Activated CD4-positive, alpha-beta T cell treated with anti-CD3 and anti-CD28 coated beads, Interleukin-2, Interleukin-4, amounts not matched to agents 100 ng/mL and 50 ng/mL, durations not matched to agents 16 hours and 8 hours (primary cell): Measurements from ENCODE around the gene PRR33.
"Not testable (repeated sequence)": the region's sequence is repeated elsewhere in the genome, so short reads cannot be mapped to it uniquely, and the experiment has no call there.

Source experiments
- DNase-seq: peaks from one replicate; pipeline ENCODE4 v3.0.0-alpha.2; 2020; ENCODE audit warnings: low spot score

Gene PRR33

DNA sequence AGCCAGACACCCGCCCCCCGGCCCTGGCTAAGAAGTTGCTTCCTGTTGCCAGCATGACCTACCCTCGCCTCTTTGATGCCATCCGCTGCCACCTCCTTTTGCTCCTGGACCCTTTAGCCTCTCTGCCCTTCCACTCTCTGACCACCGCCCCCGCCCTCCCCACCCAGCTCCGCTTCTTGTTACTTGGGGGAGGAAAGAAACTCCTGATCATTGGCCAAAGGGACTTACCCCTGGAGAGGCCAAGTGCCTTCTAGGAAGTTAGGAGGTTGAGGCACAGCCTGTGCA, at the start of gene PRR33:
Gene PRR33 (minus strand): TSS at position 65 of the 285 bp plus-strand sequence. CDS start 1,311 bp downstream, outside the sequence.
- no peak for DNase-seq

GRCh38 chr11:1939788-1940187, 48.1 kb upstream of the PRR33 start:
- not testable (repeated sequence) for DNase-seq

- no peak for DNase-seq
These were observed 47.4 kb upstream of the PRR33 start for GRCh38 chr11:1939006-1939625.

- DNase-seq, result no peak
These were observed 46.8 kb upstream of the PRR33 start for GRCh38 chr11:1938343-1939005.

- no peak for DNase-seq
These were observed 46.1 kb upstream of the PRR33 start for GRCh38 chr11:1937616-1938342.

GRCh38 chr11:1936781-1937615, 45.3 kb upstream of the PRR33 start:
- DNase-seq, result no peak

DNA sequence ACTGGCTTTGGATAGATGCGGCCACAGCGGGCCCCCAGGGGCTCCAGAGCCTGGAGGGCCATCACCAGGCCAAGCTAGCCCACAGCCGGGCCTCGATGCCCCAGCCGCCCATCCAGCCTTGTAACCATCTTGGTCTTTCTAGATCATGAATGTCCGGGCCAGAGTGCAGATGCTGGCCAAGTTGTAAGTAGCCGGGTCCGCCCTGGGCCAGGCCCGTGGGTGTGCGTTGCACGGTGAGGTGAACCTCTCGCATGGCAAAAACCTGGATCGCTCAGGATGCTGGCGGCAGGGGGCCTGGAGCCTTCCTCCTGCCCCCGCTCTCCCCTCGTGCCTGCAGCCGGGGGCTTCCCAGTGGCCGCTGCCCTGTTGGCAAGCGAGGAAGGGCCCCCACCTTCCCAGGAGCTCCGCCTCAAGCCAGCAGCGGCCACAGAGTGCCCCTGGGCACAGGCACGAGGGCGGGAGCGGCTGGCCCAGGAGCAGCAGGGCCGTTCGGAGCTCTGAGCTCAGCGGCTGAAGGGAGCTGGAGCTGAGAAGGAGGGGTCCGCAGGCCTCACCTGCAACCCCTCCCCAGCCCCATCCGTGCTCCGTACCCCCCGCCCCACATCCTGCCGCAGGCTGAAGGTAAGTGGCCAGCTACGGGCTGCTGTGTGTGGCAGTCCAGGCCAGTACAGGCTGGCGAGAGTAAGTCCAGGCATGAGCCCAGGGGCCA, 44.5 kb upstream of the PRR33 start:
- DNase-seq, result no peak

DNA sequence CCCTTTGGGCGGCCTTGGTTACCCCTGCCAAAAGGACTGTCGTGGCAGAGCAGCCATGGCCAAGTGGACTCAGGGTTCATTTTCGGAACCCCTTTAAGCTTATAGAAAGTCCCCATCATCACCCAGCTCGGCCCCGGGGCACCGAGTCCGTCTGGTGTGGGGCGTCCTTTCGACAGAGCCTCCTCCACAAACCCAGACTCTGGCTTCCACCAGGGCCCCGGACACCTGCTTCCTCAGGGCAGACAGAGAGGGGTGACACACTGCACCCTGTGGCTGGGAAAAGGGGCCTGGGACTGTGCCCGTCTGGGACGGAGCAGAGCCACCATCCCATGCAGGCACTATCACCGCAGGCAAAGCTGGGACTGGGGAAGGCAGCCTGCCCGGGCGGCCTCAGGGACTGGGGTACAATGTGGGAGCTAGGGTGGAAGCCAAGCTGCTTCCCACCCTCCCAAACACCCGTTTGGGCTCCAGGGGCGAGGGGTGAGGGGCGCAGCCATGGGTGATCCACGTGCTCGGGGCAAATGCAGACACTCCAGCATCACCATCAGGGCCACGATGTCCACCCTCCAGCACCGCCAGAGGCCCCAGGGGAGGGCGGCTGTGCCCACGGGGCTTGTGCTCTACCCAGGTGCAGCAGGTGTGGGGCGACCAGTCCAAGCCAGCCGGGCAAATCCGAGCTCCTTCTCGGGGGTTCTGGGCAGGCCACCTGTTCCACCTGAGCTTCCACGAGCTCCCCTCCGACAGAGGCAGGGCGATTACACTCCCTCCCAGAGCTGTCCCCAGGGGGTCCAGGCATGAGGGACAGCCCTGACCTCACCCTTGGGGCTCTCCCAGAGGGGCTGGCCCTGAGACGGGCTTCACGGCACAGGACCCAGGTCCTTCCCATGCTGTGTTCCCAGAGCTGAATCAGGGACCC, 43.7 kb upstream of the PRR33 start:
- no peak for DNase-seq

DNA sequence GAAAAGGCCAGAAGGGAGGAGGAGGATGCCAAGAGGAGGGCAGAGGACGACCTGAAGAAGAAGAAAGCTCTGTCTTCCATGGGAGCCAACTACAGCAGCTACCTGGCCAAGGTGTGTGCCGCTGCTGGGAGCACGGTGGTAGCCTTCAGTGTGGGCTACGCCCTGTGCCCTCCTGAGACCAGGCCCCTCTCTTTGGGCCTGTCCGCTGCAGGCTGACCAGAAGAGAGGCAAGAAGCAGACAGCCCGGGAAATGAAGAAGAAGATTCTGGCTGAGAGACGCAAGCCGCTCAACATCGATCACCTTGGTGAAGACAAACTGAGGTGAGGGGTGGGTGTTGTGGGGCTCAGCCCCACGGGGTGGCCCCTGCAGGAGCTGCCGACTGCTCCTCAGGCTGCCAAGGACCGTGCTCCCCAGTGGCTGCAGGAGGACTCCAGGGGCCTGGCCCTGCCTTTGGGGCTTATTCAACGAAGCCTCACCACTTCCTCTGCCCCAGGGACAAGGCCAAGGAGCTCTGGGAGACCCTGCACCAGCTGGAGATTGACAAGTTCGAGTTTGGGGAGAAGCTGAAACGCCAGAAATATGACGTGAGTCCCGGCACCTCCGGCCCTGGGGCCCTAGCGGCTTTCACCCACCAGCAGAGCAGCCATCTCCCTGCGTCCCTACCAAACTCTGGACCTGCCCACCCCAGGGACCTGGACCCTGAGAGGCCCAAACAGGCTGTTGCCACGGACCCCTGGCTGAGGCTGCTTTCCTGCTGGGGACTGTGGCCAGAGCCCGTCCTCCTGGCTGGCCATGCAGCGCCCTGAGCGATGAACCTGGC, 42.9 kb upstream of the PRR33 start:
- DNase-seq, result no peak

GRCh38 chr11:1933416-1934334, 42.0 kb upstream of the PRR33 start:
- no peak for DNase-seq

GRCh38 chr11:1932681-1933080, 41.0 kb upstream of the PRR33 start:
- DNase-seq, result no peak

DNA sequence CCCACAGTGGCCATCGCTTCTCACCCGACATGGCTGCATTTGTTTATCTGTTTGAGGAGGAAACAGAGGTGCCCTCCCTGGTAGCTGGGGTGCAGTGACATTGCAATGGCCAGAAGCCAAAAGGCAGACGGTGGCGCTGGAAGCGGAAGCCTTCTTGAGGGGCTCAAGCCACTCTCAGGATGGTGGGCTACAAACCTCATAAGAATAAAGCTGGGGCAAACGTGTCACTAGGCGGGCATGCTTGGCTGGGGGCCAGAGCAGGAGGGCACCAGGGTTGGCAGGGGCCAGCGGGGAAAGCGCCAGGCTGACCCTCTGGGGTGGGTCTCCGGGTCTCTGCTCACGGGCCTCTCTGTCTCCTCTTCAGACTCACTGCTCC, 40.4 kb upstream of the PRR33 start:
- DNase-seq, result no peak

DNA sequence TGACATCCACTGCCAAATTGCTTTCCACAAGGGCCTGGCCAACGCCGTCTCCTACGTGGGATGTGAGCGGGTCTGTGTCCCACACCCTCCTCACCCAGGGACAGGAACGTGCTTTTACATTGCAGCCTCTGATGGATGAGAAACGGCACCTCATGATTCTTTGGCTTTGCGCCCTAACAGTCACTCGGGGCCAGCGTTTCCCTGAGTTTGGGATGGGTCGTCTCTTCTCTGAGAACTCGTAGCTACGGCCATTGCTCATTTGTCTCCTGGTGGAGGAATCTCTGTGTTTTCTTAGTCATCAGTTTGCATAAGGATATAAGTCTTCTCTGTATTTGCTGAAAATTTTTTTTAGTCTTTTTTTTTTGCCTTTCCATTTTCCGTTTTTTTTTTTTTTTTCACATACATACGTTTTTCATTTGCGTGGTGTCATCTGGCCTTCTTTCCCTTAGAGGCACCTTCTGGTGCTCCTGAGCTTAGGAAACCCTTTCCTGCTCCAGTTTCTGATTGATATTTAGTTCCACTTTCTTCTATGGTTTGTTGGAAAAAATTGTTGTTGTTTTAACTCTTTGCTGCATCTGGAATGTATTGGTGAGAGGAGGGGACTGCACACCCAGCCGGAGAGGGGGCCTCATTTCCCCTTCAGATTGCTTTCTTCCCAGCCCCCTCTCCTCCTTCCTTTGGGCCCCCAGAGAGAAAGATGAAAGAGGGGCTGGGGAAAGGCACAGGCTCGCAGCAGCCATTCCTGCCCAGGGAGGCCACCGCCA, 39.8 kb upstream of the PRR33 start:
- no peak for DNase-seq

DNA sequence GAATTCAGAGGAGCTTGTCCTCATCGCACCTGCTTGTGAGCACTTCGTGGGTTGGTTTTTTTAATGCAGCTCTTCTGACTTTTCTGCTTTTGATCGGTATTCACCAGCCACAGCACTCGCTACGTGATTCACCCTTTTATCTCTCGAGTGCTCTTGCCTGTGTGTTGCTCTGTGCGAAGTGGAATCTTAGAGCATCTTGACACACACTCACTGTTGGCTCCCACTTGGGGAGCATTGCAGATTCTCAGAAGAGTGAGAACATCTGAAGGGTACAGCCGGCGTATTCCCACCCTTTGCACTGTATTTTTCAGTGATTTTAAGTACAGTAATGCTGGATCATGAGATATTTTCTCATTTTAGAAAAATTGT, 38.8 kb upstream of the PRR33 start:
- no peak for DNase-seq

- DNase-seq, result no peak
These were observed 38.1 kb upstream of the PRR33 start for GRCh38 chr11:1929621-1930461.

GRCh38 chr11:1928891-1929541, 37.3 kb upstream of the PRR33 start:
- no peak for DNase-seq

GRCh38 chr11:1928470-1928890, 36.8 kb upstream of the PRR33 start:
- DNase-seq, result no peak
